GM18909 (cell line): Measurements from ENCODE around the gene OPCML.

Experiments used
- ATAC-seq: cut with Tn5 transposase; IDR thresholded peaks from one replicate; pipeline ENCODE4 v1.9.1; 2021; ENCODE audit warnings: mild to moderate bottlenecking; ENCODE audit not compliant: unreplicated experiment, poor library complexity

OPCML gene

DNA sequence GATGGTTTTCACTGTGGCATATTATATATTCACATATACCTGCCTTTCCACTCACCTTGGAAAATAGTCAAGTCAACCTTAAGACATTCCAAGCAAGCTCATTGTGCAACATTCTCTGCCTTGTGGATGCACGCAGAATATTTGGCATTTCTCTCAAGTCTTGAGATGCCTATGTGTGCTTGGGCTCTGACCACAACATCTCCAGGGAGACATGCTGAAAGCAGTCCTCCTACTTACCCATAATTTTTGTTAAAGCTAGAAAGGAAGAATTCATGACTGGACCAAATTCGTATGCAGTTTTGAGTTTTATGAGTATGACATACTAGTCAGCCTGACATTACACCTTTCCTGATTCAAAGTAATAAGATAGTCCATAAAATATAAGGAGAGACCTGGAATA lies 684.0 kb downstream of the OPCML start:
- ATAC-seq: no peak

DNA sequence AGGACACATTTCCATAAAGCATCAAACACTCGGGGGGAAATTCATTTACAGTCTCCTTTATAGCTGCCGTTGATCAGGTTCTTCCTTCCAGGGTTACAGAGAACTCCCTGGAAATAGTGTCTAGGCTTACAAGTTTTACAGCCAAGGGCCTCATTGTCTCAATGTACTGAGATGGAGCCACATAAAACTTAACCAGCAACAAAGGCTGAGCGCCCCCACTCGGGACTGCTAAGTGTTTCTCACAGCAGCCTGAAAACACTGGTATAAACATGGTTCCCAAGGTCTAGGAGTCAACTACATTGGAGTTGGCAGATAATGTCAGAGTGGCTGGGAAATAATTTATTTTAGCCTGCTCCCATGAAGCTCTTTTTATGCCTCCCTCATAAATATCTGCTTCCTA lies 686.2 kb downstream of the OPCML start:
- no peak for ATAC-seq

DNA sequence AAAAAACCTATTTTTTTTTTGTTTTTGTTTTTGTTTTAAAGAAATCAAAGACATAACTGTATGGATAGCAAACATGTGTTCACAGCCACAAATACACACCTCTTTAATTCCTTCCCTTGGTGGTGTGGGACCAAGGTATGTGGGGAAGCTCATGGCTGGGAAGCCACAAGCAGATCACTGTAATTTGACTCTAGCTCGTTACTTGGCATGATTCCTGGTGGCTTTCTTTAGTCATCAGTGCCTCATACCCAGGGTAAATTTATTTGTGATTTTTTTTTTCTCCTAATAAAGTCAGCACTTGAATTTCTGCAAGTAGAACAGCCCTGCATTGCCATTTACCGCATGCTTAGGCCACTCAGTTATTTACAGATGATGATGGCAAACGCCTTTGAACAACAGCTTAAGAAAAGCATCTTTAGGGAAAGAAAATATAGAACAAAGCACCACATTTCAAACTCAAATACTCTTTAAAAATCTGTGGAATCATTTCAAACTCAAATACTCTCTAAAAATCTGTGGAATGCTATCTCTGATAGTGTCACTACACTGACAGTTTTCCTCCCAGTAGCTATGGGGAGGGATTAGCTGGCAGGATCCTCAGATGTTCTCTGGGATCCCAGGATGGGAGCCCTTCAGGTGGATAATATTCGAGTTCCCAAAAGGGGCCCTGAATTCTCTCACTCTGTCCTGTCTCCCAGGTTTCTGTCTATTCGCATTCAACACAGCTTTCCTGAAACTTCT lies 687.2 kb downstream of the OPCML start:
- no peak for ATAC-seq

DNA sequence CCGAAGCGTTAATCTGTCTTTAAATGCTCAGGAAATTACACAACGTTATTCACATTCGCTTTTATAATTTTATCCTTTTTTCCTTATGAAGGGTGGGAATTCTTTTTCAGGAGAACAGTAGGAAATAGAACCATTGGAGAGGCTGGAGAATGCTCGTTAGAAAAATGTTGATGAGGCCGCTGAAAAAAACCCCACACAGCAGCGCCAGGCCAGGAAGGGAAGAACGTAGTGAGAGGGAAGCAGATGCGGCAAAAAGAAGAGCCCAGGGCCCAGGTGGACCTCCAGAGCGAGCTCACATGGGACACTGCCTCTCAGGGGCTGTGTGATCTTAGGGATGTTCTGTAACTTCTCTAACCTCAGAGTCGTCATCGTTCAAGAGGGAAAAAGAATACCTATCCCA lies 691.6 kb downstream of the OPCML start:
- ATAC-seq: no peak

DNA sequence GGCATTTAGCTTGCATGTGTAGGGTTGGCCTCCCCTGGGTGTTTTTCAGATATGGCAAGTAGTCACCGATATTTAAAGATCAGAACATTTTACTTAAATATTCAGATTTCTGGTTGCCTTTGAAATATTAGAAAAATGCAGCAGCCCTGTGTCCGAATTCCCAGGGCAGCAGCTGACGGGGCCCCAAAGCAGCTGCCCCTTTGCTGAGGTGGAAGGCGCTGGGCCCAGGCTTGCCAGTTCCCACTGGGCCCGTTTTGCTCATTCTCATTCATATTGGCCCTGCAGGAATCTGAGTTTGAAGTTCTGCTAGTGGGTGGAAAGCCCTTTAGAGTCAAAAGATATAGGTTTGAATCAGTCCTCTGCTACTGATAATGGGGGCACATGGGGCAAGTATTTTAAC lies 692.1 kb downstream of the OPCML start:
- no peak for ATAC-seq

DNA sequence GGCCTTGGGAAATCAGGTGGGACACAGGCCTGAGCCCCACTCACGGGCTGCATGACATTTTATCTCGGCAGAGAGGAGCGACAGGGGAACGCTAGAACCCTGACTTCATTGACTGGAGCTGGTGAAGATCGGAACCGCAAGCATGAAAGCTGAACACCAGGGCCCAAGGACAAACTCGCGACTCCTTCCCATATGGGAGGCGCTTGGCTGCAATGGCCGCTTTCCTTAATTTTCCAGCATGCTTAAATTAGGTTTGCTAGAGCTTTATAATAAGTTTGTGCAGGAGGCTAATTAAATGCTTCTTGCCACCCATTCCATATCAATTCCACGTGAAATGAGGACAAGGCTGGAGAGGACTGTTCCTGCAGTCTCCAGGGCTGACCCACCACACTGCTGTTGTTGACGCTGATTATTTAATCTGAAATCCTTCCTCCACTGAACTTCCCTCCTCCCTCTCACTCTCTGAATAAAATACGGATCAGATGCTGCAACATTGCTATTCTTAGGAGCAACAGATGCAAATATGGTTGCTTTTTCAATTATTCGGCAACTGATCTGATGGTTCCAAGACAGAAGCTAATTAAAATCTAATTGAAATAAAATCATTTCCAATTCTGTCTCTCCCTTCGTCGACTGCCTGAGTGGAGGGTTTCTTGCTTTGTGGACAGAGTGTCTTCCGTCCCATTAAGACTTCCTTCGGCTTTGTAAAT lies 692.9 kb downstream of the OPCML start:
- no peak for ATAC-seq

DNA sequence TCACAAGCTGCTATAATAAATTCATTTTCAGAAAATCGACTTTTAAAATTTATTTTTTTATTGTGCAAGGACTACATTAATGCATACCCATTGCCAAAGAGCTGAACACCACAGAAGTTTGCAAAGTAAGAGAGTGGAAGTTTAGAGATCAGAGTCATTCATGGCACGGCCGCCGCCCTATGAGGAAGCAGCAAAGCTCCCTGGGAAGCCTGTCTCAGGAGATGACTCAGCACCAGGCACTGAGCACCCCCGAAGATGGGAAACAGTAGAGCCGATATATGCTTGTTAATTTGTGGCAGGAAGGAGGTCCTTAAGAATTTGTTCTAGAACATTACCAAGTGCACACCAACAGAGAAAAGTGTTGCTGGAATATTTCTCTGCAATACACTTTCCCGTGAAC lies 693.7 kb downstream of the OPCML start:
- ATAC-seq: no peak

DNA sequence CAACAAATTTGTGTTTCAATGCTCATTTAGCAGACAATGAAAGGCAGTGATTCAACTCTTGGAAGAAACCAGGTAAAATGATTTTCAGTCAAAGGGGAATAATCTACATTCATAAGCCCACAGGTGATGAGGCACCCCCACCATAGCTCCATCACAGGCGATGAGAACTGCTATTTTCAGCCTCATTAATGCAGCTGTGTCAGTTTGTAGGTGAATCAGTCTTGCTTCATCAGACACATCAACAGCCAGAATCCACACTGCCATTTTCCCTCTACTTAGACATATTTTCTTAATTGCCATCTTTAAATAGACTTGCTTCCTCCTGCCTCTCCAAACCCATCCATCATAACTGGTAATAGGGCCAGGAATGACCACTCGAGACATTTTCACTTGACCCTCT lies 701.0 kb downstream of the OPCML start:
- ATAC-seq: no peak

DNA sequence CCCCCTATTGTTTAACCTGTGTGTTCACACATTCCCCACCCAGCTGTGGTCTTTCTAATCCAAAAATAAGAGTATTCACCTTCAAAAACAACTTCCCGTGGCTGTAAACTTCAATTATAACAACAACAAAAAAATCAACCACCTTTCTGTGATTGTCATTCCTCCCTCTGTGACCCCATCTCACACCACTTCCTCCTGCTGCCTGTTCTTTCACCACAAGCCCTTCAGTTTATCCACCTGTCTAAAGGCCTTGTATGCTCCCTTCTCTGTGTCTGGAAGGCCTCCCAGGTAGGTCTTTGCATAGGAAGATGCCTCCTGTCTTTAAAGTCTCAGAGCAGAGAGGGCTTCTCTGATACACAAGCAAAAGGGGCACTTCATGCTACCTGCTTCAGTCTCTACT lies 707.7 kb downstream of the OPCML start:
- no peak for ATAC-seq

DNA sequence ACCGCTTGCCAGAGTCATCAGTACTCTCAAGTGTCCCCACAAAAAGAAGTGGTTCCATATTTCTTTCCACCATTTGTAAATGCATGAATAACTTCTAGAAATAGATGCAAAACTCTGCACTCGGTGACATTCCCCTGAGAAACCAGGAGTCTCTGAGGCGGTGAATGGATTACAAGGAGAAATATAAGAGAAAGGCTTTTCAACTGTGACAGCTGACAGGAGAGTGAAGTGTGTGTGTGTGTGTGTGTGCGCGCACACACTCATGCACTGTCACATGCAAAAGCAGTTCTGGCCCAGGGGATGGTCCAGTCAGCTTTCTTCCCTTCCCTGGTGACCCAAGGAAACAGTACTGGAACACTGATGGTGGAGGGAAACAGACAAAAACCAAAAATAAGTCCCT lies 710.0 kb downstream of the OPCML start:
- no peak for ATAC-seq

DNA sequence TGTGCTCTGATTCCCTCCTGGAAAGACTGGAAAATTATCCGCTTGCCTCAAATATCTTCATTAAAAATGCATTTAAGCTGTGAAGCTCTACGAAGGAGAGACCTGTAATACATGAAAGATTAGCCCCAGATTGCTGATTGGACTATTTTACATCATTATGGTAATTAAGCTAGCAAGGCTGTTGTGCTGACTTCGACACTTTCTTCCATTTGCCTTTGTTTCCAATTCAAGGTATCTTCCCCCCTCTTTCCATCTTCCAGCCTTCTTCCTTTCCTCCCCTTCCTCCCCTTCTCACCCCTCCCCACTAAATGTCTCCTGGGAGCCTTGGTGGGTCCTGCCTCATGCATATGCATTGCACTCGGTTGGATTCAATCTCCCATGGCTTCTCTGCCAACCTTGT lies 710.8 kb downstream of the OPCML start:
- ATAC-seq: no peak

DNA sequence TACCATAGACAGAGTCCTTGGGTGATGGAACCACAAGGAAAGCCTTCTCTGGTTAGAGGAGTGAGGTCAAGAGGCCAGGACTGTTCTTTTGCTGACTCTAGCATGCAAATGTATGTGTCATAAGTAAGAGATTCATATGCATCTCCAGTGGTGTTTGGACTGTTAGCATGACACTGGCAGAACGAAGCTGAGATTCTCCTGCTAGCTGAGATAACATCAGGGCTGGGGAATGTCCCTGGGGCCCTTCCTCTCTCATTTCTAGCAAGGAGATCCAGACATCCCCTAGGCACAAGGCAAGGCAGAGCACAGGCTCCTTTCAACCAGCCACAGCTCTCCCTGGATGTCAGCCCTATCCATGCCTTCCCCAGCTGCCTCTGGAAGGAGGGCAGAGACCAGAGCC lies 711.3 kb downstream of the OPCML start:
- no peak for ATAC-seq

DNA sequence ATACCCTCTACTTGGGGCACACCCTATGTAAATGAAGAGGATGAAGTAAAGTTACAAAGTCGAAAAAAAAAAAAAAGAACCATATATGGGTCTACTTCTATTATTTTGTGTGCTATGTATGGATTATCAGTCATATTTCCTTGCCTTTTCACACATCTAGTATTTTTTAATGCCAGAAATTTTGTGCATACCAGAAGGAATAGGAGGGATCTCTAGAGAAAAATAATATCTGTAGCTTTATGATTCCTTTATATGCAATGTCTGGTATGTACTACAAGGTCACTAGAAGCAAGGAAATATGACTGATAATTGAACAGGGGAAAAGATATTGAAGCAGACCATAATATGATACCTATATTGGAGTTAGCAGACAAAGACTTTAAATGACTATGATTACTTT lies 713.4 kb downstream of the OPCML start:
- no peak for ATAC-seq

DNA sequence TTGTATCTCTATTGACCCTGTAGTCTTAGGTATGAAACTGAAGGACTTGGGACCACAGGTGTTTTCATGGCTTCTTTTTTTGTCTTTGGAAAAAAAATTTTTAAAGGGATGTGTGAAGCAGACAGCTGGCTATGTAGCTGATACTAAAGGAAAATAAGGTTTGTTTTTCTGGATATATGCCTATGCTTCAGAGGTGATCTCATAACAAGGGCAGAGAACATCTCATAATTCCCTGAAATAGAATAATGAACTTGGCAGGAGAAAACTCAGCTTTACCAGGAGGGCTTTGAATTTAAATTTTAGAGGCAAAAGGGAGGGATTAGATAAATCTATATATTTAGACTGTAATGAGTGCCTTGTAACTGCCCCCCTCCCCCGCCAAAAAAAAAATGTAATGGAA lies 714.9 kb downstream of the OPCML start:
- ATAC-seq: no peak

DNA sequence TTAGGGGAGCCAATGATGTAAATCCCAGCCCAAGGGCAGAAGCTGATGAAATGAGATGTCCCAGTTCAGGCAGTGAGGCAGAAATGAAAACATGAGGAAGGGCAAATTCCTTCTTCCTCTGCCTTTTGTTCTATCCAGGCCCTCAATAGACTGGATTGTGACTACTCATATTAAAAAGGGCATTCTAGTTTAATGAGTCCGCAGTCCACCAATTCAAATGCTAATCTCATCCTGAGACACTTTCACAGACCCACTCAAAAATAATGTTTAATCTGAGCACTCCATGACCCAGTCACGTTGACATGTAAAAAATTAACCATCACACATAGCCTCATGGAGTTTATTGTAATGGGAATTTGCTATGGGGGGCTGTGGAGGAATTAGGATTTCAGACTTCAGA lies 717.9 kb downstream of the OPCML start:
- no peak for ATAC-seq

DNA sequence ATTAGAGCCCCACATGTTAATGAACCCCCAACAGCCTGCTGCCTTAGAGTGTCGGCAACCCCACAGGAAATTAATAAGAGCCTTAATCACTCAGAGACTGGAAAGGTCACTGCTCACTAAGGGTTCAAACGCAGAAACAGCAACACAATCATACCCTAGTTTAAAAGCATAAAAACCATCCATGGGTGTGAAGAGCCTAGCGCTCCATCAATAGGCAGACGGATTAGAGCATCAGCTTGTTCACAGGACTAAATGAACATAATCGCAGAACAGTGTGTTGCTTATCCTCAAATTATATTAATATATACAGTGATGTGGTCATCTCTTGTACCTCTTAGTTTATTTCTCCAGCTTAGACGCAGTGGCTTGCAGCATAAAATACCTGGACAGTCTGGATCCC lies 720.7 kb downstream of the OPCML start:
- no peak for ATAC-seq

DNA sequence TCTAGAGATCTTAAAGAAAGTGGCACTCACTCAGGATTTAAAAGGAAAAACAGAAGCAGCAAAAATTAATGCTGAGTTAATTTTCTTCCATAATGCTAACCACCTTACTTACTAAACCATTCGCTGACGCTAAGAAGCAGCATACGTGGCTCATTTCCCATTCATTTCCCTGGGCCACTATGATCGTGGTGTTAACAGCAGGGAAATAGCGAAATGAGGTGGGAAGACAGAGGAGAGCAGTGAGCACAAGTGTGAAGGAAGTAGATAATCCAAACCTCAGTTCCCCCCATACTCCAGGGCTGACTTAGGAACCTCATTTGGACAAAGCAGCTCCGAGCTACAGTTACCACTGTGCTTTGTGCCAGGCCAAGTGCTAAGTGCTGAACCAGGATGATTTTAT lies 723.2 kb downstream of the OPCML start:
- ATAC-seq: no peak

DNA sequence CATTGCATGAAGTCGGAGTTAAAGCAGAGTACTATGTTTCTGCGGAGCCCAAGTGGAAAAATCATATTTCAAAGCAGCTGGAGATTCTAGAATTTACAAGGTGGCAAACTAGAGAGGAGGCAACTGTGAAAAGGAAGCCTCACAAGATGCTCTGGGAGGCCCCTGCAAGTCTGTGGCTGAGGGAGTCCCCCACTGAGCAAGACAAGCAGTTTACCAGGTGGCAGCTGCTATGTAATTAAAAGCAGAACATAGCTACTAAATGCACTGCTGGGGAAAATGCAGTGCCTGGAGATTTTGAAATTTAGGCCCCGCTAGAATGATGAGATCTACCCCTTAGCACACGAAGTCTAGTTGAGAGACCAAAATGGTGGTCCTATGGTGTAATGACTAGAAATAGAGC lies 728.0 kb downstream of the OPCML start:
- ATAC-seq: no peak

DNA sequence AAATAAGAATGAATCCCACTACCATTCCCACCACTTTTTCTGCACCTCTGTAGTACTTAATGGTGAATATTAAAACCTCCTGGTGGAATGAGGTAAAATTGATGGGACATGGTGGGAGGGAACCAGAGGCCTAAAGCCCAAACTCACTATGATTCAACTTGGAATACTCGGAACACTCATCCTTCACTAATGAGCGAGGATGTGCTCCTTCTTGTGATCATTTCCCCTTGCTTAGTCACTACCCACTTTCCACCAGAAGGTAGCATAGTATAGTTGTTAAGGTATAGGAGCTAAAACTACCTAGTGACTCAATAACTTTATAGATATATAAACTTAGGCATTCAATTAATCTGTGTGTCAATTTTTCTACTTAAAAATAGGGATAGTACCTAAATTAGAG lies 728.9 kb downstream of the OPCML start:
- no peak for ATAC-seq

DNA sequence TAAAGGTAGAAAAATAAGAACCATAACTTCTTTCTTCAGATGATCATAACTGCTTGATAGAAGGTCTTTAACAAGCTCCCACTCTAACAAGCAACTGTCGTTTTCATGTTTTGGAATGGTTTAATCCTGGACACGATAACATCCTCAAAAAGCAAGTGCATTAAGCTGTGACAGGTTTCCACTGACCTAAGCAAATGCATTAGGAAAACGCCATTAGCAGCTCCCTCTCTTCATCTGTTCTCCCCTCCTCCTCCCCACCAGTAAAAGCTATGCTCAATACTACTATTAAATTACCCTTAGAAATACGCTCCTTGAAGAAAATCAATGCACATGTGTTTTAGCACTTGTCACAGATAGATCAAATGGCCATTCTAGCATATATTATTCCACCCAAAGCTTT lies 729.4 kb downstream of the OPCML start:
- no peak for ATAC-seq

DNA sequence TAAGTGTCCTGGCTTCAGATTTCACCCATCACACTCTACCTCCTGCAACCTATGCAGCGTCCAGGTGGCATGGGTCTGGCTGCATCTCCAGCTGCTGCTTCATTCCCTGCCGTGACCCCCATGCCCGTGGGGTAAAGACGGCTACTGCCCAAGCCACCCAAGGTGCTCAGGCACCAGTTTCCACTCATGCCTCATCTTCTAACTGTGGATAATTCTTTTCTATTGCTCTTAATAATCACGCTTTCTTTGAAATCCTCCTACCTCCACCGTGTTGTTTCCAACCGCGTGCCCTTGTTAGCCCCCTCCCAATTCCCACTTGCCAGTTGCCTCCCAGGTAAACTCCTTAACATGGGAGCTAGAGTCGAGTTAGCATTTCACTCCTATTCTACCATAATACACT lies 738.5 kb downstream of the OPCML start:
- ATAC-seq: no peak
